NCI-H1092 treated with DMSO at 0.1 percent for 48 hours (cell line): ENCODE results near the gene CFD.
"Not testable (repeated sequence)": the region's sequence is repeated elsewhere in the genome, so short reads cannot be mapped to it uniquely, and the experiment has no call there.

Source experiments
- DNase-seq: peaks from one replicate; lab custom pipeline; 2025; lab: John Stamatoyannopoulos, UW

Gene CFD

DNA sequence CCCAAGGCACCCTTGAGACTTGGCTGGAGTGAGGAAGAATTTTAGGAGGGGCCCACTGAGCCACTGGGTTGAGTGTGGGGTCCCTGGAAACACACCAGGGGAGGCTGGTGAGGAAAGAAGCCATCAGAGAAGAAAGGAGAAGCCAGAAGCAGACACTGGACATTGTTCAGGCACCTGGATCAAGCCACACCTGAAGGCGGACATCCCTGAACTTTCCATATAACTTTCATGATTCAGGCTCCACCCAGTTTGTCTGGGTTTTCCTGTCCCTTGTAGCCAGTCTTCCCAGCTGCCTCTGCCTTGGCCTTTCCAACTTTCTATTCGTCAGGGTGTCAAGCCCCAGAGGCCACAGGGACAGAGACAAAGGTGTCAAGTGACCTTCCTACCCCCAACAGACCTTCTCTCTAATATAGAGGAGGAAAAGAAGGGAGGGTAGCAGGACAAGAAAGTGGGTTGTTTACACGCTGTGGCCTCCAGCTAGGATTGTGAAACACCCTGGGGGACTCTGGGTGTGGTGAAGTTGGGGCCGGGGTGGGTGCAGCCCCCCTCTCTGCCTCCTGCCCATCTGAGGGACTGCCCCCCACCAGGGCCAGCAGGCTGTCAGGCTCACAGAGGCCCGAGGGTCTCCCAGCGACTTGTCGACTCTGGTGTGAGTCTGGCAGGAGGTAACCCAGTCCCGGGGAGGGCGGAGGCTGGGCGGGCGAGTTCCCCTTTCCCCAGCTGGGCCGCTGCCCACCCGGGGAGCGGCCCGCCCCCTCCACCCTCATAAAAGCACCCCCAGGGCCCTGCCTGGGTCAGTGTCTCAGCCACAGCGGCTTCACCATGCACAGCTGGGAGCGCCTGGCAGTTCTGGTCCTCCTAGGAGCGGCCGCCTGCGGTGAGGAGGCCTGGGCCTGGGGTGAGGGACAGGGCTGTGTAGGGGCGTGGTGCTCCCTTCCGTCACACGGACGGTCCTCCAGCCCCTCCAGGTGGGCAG is at the start of gene CFD:
CFD (plus strand) TSS at position 797 of the 976 bp plus-strand sequence; CDS start at position 823, 26 bp downstream.
- no peak for DNase-seq

GRCh38 chr19:810077-810855 is 49.2 kb upstream of the CFD start:
- no peak for DNase-seq

DNA sequence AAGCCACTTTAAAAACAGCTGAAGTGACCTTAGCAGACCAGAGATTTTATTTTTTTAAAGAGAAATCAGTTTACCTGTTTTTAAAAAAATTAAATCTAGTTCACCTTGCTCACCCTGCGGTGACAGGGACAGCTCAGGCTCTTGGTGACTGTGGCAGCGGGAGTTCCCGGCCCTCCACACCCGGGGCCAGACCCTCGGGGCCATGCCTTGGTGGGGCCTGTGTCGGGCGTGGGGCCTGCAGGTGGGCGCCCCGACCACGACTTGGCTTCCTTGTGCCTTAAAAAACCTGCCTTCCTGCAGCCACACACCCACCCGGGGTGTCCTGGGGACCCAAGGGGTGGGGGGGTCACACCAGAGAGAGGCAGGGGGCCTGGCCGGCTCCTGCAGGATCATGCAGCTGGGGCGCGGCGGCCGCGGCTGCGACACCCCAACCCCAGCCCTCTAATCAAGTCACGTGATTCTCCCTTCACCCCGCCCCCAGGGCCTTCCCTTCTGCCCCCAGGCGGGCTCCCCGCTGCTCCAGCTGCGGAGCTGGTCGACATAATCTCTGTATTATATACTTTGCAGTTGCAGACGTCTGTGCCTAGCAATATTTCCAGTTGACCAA is 48.5 kb upstream of the CFD start:
- no peak for DNase-seq

GRCh38 chr19:811506-812048 is 47.9 kb upstream of the CFD start:
- no peak for DNase-seq

DNA sequence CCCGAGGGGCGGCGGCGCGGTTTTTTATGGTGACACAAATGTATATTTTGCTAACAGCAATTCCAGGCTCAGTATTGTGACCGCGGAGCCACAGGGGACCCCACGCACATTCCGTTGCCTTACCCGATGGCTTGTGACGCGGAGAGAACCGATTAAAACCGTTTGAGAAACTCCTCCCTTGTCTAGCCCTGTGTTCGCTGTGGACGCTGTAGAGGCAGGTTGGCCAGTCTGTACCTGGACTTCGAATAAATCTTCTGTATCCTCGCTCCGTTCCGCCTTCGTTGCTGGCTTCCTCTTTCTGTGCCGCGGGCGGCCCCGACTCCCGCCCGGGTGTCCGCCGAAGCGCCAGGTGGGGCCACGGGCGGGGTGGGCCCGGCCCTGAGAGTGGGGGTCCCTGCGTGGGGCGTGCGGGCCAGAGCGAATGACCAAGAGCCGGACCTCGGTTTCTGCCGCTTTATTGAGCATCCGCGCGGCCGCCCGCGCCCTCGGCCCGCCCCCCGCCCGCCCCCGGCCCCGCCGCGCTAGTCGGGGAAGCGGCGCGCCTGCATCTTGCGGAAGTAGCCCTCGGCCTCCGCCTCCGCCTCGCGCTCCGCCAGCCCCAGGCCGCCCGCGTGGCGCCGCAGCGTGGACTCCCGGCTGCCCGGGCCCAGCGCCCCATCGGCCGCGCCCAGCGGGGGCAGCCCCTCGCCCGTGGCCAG is 47.3 kb upstream of the CFD start:
- DNase-seq, result no peak

DNA sequence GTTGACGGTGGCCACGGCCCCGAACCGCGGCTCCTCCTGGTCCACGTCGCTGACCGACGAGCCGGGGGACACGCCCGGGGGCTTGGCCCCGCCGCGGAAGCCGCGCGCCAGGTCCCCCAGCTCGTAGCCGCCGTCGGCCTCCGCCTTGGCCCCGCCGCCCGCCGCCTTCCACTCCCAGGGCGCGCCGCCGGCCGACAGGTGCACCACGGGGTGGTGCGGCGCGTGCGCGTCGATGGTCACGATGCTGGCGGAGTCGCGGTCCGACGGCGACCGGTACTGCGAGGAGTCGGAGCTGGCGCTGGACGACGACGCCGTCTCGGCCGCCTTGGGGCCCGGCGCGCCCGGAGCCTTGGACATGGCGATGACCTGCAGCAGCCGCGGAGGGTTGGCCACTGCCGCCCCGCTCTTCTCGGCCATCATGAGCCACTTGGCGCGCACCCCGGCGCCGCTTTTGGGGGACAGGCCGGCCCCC is 46.7 kb upstream of the CFD start:
- no peak for DNase-seq

GRCh38 chr19:813219-814151 is 46.0 kb upstream of the CFD start:
- DNase-seq, result no peak

DNA sequence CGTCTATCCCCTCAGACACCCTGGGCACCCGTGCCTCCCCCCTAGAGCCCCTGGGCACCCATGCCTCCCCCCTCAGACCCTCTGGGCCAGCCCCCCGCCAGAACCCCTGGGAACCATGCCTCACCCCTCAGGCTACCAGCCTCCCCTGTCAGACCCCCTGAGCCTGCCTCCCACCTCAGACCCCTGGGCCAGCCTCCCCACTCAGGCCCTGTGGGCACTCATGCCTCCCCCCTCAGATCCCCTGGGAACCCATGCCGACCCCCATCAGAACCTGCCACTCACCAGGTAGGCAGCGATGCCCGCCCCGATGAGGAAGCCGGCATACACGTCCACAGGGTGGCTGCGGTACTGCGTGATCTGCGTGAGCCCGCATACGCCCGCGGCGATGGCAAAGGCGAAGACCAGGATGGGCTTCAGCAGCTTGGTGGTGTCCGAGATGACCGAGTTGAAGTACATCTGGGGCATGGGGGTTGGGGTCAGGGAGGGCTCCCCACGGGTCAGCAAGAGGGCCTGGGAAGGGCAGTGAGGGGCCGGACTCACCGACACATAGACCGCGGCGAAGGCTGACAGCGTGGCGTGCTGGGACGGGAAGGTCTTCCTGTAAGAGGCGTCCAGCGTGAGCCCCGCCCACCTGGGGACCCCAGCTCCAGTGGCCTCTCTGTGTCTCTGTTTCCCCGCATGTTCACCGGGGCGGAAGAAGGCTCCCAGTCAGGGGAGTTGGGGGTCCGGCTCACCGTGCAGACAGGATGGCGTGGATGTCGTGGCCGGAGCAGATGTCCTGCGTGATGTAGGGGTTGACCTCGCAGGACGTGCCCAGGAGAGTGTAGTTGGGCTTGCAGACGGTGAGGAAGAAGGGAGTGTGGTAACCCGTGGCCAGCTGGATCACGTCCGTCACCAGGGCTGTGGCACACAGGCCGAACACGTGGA is 45.0 kb upstream of the CFD start:
- DNase-seq, result no peak

DNA sequence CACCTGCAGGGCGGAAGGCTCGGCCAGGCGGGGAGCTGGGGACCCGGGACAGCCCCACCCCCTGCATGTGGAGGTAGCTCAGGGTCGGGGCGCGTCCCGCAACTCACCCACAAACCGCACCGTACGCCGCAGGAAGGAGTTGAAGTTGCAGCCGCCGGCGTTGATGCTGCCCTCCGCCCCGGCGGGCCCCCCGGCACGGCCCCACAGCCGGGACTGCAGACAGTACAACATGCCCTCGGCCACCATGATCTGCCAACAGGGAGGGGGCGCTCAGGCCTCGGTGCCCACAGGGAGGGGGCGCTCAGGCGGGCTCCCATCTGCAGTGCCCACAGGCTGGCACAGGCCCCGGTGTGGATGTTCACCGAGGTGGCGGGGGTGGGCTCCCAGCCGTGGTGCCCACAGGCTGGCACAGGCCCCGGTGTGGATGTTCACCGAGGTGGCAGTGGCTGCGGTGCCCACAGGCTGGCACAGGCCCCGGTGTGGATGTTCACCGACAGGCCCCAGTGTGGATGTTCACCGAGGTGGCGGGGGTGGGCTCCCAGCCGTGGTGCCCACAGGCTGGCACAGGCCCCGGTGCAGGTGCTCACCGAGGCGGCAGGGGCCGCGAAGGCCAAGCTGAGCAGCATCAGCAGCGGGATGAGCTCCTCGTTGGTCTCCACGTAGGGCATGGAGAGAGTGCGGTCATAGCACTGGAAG is 44.2 kb upstream of the CFD start:
- no peak for DNase-seq

- no peak for DNase-seq
Measured at GRCh38 chr19:815775-816499, 43.5 kb upstream of the CFD start.

- DNase-seq, result no peak
Measured at GRCh38 chr19:816500-816857, 43.0 kb upstream of the CFD start.

DNA sequence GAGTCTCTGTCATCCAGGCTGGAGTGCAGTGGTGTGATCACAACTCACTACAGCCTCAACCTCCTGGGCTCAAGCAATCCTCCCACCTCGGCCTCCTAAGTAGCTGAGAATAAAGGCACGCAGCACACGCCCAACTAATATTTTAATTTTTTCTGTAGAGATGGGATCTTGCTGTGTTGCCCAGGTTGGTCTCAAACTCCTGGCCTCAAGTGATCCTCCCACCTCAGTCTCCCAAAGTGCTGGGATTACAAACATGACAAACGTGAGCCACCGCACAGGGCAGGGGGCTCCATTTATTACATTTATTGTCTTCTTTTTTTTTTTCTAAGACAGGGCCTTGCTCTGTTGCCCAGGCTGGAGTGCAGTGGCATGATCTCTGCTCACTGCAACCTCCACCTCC is 39.3 kb upstream of the CFD start:
- DNase-seq, result not testable (repeated sequence)

GRCh38 chr19:821231-821824 is 38.1 kb upstream of the CFD start:
- DNase-seq, result no peak

- DNase-seq, result peak; percentile 13
Measured at GRCh38 chr19:821825-822503, 37.5 kb upstream of the CFD start, which contains the start of gene PLPPR3. Gene PLPPR3, minus strand, starts transcription at chr19:821955. Its CDS starts 396 bp downstream, at chr19:821559.

GRCh38 chr19:823565-824121 is 35.8 kb upstream of the CFD start:
- DNase-seq, result no peak

DNA sequence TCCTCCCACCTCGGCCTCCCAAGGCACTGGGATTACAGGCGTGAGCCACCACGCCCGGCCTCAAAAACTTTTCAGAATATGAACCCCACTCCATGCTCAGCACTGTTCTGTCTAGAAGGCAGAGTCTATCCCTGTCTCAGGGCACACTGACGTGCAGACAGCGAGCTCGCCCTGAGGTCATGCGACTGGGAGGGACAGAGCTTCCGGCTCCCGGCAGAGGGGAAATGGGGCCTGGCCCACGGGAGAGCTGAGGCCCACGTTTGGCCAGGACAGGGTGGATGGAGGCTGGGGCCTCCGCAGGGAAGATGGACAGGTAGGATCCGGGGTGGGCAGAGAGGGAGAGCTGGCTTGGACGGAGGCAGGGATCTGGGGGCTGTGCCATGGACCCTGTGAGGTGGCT is 34.6 kb upstream of the CFD start:
- DNase-seq, result no peak
